HEK293 (cell line): ENCODE data around the gene ANKRD44.

Source experiments
- BCL6B ChIP-seq: fragments of 450-650 bp; formaldehyde crosslinking; IDR thresholded peaks from 2 replicates; pipeline ENCODE4 v1.5.1; 2017; ENCODE audit warnings: missing biosample characterization, missing genetic modification characterization
- CTCF ChIP-seq: fragments of 450-650 bp; formaldehyde crosslinking; IDR thresholded peaks from 2 replicates; pipeline ENCODE4 v1.5.1; 2016; ENCODE audit warnings: missing biosample characterization, missing genetic modification characterization
- KLF16 ChIP-seq: fragments of 450-650 bp; formaldehyde crosslinking; IDR thresholded peaks from 2 replicates; pipeline ENCODE4 v1.5.1; 2017; ENCODE audit warnings: missing biosample characterization, missing genetic modification characterization
- MYNN ChIP-seq: fragments of 450-650 bp; formaldehyde crosslinking; IDR thresholded peaks from 2 replicates; pipeline ENCODE4 v1.5.1; 2016; ENCODE audit warnings: missing biosample characterization, missing genetic modification characterization, borderline replicate concordance
- PATZ1 ChIP-seq: fragments of 450-650 bp; formaldehyde crosslinking; IDR thresholded peaks from 2 replicates; pipeline ENCODE4 v1.5.1; 2016; ENCODE audit warnings: missing biosample characterization, missing genetic modification characterization
- PRDM10 ChIP-seq: fragments of 450-650 bp; formaldehyde crosslinking; IDR thresholded peaks from 2 replicates; pipeline ENCODE4 v1.5.1; 2016; ENCODE audit warnings: missing biosample characterization, missing genetic modification characterization
- ZBTB20 ChIP-seq: fragments of 450-650 bp; formaldehyde crosslinking; IDR thresholded peaks from 2 replicates; pipeline ENCODE4 v1.5.1; 2016; ENCODE audit warnings: missing biosample characterization, missing genetic modification characterization
- ZBTB6 ChIP-seq: fragments of 450-650 bp; formaldehyde crosslinking; IDR thresholded peaks from 2 replicates; pipeline ENCODE4 v1.5.1; 2017; ENCODE audit warnings: missing biosample characterization, missing genetic modification characterization
- ZFP41 ChIP-seq: fragments of 450-650 bp; formaldehyde crosslinking; IDR thresholded peaks from 2 replicates; pipeline ENCODE4 v1.5.1; 2016; ENCODE audit warnings: missing biosample characterization, missing genetic modification characterization, borderline replicate concordance
- ZNF280D ChIP-seq: fragments of 450-650 bp; formaldehyde crosslinking; IDR thresholded peaks from 2 replicates; pipeline ENCODE4 v1.5.1; 2016; ENCODE audit warnings: missing biosample characterization, missing genetic modification characterization
- ZNF354C ChIP-seq: fragments of 450-650 bp; formaldehyde crosslinking; IDR thresholded peaks from 2 replicates; pipeline ENCODE4 v1.5.1; 2016; ENCODE audit warnings: missing biosample characterization, missing genetic modification characterization, low read depth, borderline replicate concordance
- ZNF707 ChIP-seq: fragments of 450-650 bp; formaldehyde crosslinking; IDR thresholded peaks from 2 replicates; pipeline ENCODE4 v1.5.1; 2016; ENCODE audit warnings: missing biosample characterization, missing genetic modification characterization
- ZNF792 ChIP-seq: fragments of 450-650 bp; formaldehyde crosslinking; IDR thresholded peaks from 2 replicates; pipeline ENCODE4 v1.5.1; 2016; ENCODE audit warnings: missing biosample characterization, missing genetic modification characterization

GRCh38 chr2:197103363-197103762, 207.2 kb downstream of the ANKRD44 start:
- TF ChIP-seq CTCF (no peak), ZNF707 (tag by site-specific recombination) (no peak), ZFP41 (tag by site-specific recombination) (no peak), ZNF280D (tag by site-specific recombination) (no peak), PRDM10 (tag by site-specific recombination) (no peak), MYNN (tag by site-specific recombination) (no peak), ZNF792 (no peak), KLF16 (tag by site-specific recombination) (no peak), BCL6B (no peak), ZBTB6 (tag by site-specific recombination) (no peak), ZBTB20 (tag by site-specific recombination) (no peak), PATZ1 (tag by site-specific recombination) (no peak), ZNF354C (tag by site-specific recombination) (no peak)
